Cardiac muscle cell (in vitro differentiated cells and primary cell): ENCODE data around the gene OR10D3. TPM values are rescaled to one million over a fixed set of nuclear protein-coding genes. Genes with fewer than 3 reads are reported as not detected.
"Not testable (repeated sequence)": the region's sequence is repeated elsewhere in the genome, so short reads cannot be mapped to it uniquely, and the experiment has no call there.

Experiments
- DNase-seq, 2 donors: peaks; one replicate each; pipeline versions ENCODE4 v3.0.0 to v3.0.0-alpha.2; 2010 to 2017; ENCODE audit warnings: low read depth in 1 of 2, low spot score in 1 of 2
- H3K27ac ChIP-seq: fragments of 200-600 bp; sonication (generic); 2 replicates; pipeline ENCODE4 v1.5.1; 2016
- H3K27me3 ChIP-seq: fragments of 200-600 bp; sonication (generic); 2 replicates; pipeline ENCODE4 v1.6.0; 2016; ENCODE audit warnings: control low read depth
- H3K36me3 ChIP-seq: fragments of 200-600 bp; sonication (generic); 2 replicates; pipeline ENCODE4 v1.5.1; 2016; ENCODE audit warnings: control low read depth
- H3K4me1 ChIP-seq: fragments of 200-600 bp; sonication (generic); 2 replicates; pipeline ENCODE4 v1.8.1; 2017; ENCODE audit warnings: low read depth, mild to moderate bottlenecking, mixed run types
- H3K4me3 ChIP-seq: fragments of 200-600 bp; sonication (generic); 2 replicates; pipeline ENCODE4 v1.5.1; 2016; ENCODE audit warnings: mild to moderate bottlenecking
- H3K9me3 ChIP-seq: fragments of 200-600 bp; sonication (generic); 2 replicates; pipeline ENCODE4 v1.5.1; 2017; ENCODE audit warnings: low read depth, mild to moderate bottlenecking, control low read depth
- CTCF ChIP-seq: IDR thresholded peaks from 2 replicates; pipeline ENCODE4 v1.5.1; 2012; ENCODE audit warnings: low read depth, mild to moderate bottlenecking, low read length
- polyA plus RNA-seq: library from polyadenylated mRNA; unstranded; fragments of >200 nt; fragmentation: Nextera tagmentation; extraction: Ambion mirVana; gene quantifications from 2 replicates; pipeline ENCODE4 v1.2.1, GENCODE V29; 2016
- total RNA-seq: library from RNA; depleted of rRNA; stranded (reverse); fragments of >200 nt; gene quantifications from 2 replicates; pipeline ENCODE4 v1.2.3, GENCODE V29; 2016

Gene OR10D3
- total and polyA plus RNA-seq, 2 experiments from 2014 or later: not detected

GRCh38 chr11:124153821-124154220 is 29.3 kb upstream of the OR10D3 start:
- H3K4me1 ChIP-seq: no peaks in the 10 kb centered on the region
- no peaks in the 10 kb centered on the region for H3K9me3 ChIP-seq
- H3K36me3 ChIP-seq: no peaks in the 10 kb centered on the region
- DNase-seq: no peak
- no peak for TF ChIP-seq CTCF
- no peak overlapping the region for H3K4me3 ChIP-seq
- no peak overlapping the region for H3K27ac ChIP-seq
- peaks cover 5% of the 10 kb centered on the region for H3K27me3 ChIP-seq

- Histone ChIP-seq H3K9me3 (no peaks in the 10 kb centered on the region), H3K36me3 (no peaks in the 10 kb centered on the region), H3K27me3 (peaks cover 5% of the 10 kb centered on the region), H3K27ac (no peak overlapping the region), H3K4me1 (no peaks in the 10 kb centered on the region), H3K4me3 (no peak overlapping the region)
- DNase-seq: no peak
- no peak for TF ChIP-seq CTCF
Observed at GRCh38 chr11:124159481-124159880, 23.7 kb upstream of the OR10D3 start.

GRCh38 chr11:124160986-124161385 is 22.2 kb upstream of the OR10D3 start:
- Histone ChIP-seq H3K9me3 (no peaks in the 10 kb centered on the region), H3K36me3 (no peaks in the 10 kb centered on the region), H3K27me3 (no peaks in the 10 kb centered on the region), H3K4me3 (no peak overlapping the region), H3K27ac (no peak overlapping the region), H3K4me1 (no peaks in the 10 kb centered on the region)
- no peak for DNase-seq
- no peak for TF ChIP-seq CTCF

GRCh38 chr11:124167826-124168231 is 15.3 kb upstream of the OR10D3 start:
- H3K27me3 ChIP-seq: no peaks in the 10 kb centered on the region
- H3K4me1 ChIP-seq: no peaks in the 10 kb centered on the region
- no peak overlapping the region for H3K4me3 ChIP-seq

GRCh38 chr11:124168796-124169195 is 14.3 kb upstream of the OR10D3 start:
- no peak overlapping the region for H3K27ac ChIP-seq
- no peaks in the 10 kb centered on the region for H3K4me1 ChIP-seq
- H3K27me3 ChIP-seq: no peaks in the 10 kb centered on the region
- TF ChIP-seq CTCF: no peak
- no peaks in the 10 kb centered on the region for H3K36me3 ChIP-seq
- no peak overlapping the region for H3K4me3 ChIP-seq
- no peaks in the 10 kb centered on the region for H3K9me3 ChIP-seq
- DNase-seq: no peak

More at GRCh38 chr11:124167826-124168231, 15.3 kb upstream of the OR10D3 start:
- DNase-seq: no peak
- no peak overlapping the region for H3K27ac ChIP-seq
- H3K9me3 ChIP-seq: no peaks in the 10 kb centered on the region
- no peaks in the 10 kb centered on the region for H3K36me3 ChIP-seq
- no peak for TF ChIP-seq CTCF

- not testable (repeated sequence) for H3K9me3 ChIP-seq, H3K27me3 ChIP-seq, H3K27ac ChIP-seq, DNase-seq, H3K4me1 ChIP-seq, H3K36me3 ChIP-seq, H3K4me3 ChIP-seq
Observed at GRCh38 chr11:124170315-124170714, 12.8 kb upstream of the OR10D3 start.
